ENCODE results near the gene GNGT2.

Gene GNGT2

GRCh38 chr17:49165143-49165542, 45.2 kb downstream of the GNGT2 start:
- DNase-seq: no peak

- no peak for DNase-seq
Measured at GRCh38 chr17:49162866-49163265, 47.5 kb downstream of the GNGT2 start.

- no peak for DNase-seq
Measured at GRCh38 chr17:49157784-49158183, 52.6 kb downstream of the GNGT2 start.

- DNase-seq: no peak
Measured at GRCh38 chr17:49156256-49156655, 54.1 kb downstream of the GNGT2 start.

All from CD4-positive, alpha-beta T cell treated with Interferon alpha-2 for 1 hour (primary cell).